GM12865 (cell line): ENCODE data around the gene NR5A1.

Source experiments
- DNase-seq: peaks from one replicate; pipeline ENCODE4 v3.0.0; 2010; ENCODE audit warnings: low read depth
- H3K4me3 ChIP-seq: 2 replicates; pipeline ENCODE4 v1.5.1; 2011; ENCODE audit warnings: mild to moderate bottlenecking, low read depth, low read length, control low read depth
- CTCF ChIP-seq: IDR thresholded peaks from 2 replicates; pipeline ENCODE4 v1.5.1; 2011; ENCODE audit warnings: low read length, control low read depth, low read depth, inconsistent platforms; ENCODE audit not compliant: insufficient read depth; ENCODE audit errors: missing control alignments

The NR5A1 gene

GRCh38 chr9:124500796-124501611, 6.2 kb downstream of the NR5A1 start:
- DNase-seq, result no peak
- H3K4me3 ChIP-seq, result no peak overlapping the region
- no peak for TF ChIP-seq CTCF

GRCh38 chr9:124500028-124500795, 7.0 kb downstream of the NR5A1 start:
- H3K4me3 ChIP-seq, result no peak overlapping the region
- DNase-seq, result no peak
- no peak for TF ChIP-seq CTCF

GRCh38 chr9:124499216-124499615, 8.0 kb downstream of the NR5A1 start:
- H3K4me3 ChIP-seq, result no peak overlapping the region
- no peak for DNase-seq
- TF ChIP-seq CTCF, result no peak

GRCh38 chr9:124498499-124499146, 8.6 kb downstream of the NR5A1 start:
- no peak overlapping the region for H3K4me3 ChIP-seq
- TF ChIP-seq CTCF, result no peak
- DNase-seq, result no peak

- DNase-seq, result no peak
- no peak overlapping the region for H3K4me3 ChIP-seq
- no peak for TF ChIP-seq CTCF
Observed at GRCh38 chr9:124498040-124498439, 9.2 kb downstream of the NR5A1 start.

GRCh38 chr9:124497441-124497840, 9.8 kb downstream of the NR5A1 start:
- TF ChIP-seq CTCF, result no peak
- DNase-seq, result no peak
- no peak overlapping the region for H3K4me3 ChIP-seq
